Skeletal muscle satellite cell (primary cell): ENCODE data around the gene TAL1.

Experiments
- H3K27me3 ChIP-seq: 2 replicates; pipeline ENCODE4 v1.7.0; 2013; ENCODE audit warnings: low read length; ENCODE audit not compliant: control insufficient read depth, insufficient read depth
- H3K36me3 ChIP-seq: 2 replicates; pipeline ENCODE4 v1.7.0; 2013; ENCODE audit warnings: mild to moderate bottlenecking, control low read depth, low read length; ENCODE audit not compliant: insufficient read depth
- H3K4me1 ChIP-seq: 2 replicates; pipeline ENCODE4 v1.7.0; 2013; ENCODE audit warnings: low read length; ENCODE audit not compliant: control insufficient read depth, insufficient read depth
- H3K4me2 ChIP-seq: 2 replicates; pipeline ENCODE4 v1.7.0; 2013; ENCODE audit warnings: mild to moderate bottlenecking, low read length
- H3K4me3 ChIP-seq: 2 replicates; pipeline ENCODE4 v1.7.0; 2013; ENCODE audit warnings: low read length
- H3K9ac ChIP-seq: 2 replicates; pipeline ENCODE4 v1.7.0; 2013; ENCODE audit warnings: mild to moderate bottlenecking, low read depth, low read length, moderate library complexity
- H3K9me3 ChIP-seq: replicated peaks from 2 replicates; pipeline ENCODE4 v1.7.0; 2013; ENCODE audit warnings: mild to moderate bottlenecking, control low read depth, low read length

Gene TAL1

DNA sequence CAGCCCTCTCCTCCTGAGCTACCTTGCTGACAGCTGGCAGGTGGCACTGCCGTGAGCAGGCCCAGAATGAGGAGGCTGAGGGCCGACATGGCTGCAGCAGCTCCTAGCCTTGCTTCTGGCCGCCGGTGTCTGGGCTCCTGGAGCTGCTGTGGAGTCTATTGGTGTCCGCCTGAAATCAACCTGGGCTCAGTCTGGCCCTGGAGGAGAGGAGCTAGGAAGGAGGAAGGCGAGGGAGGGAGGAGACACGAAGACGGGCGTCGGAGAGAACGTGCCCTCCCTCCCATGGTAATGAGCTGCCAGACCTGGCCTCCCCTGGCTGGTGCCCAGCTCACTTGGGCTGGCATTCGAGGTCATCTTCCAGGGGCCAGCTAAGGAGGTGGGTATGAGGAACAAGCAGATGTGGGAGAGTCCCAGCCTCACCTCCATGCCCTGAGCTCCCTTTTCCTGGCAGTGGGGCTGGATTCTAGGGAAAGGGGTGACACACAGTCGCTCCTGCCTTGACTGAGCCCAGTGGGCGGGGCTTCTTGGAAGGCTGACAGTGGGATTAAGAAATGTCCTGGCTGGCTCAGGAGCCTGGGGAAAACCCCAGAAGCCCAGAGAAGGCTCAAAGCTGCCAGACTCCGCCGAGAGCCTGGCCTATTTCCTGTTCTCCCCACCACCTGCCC lies 42.0 kb downstream of the TAL1 start, which contains the start of gene PDZK1IP1:
Gene PDZK1IP1, minus strand, starts transcription at position 193 of the 665 bp plus-strand sequence. Its CDS starts 104 bp downstream, at position 89.
- Histone ChIP-seq H3K4me2 (no peak within 1 kb of the TSS), H3K9me3 (no peaks in the 10 kb centered on the region), H3K27me3 (peaks cover 14% of the 10 kb centered on the region), H3K9ac (no peak within 1 kb of the TSS), H3K4me3 (no peak within 1 kb of the TSS), H3K36me3 (no peaks in the 10 kb centered on the region), H3K4me1 (peaks cover 10% of the 10 kb centered on the region)

DNA sequence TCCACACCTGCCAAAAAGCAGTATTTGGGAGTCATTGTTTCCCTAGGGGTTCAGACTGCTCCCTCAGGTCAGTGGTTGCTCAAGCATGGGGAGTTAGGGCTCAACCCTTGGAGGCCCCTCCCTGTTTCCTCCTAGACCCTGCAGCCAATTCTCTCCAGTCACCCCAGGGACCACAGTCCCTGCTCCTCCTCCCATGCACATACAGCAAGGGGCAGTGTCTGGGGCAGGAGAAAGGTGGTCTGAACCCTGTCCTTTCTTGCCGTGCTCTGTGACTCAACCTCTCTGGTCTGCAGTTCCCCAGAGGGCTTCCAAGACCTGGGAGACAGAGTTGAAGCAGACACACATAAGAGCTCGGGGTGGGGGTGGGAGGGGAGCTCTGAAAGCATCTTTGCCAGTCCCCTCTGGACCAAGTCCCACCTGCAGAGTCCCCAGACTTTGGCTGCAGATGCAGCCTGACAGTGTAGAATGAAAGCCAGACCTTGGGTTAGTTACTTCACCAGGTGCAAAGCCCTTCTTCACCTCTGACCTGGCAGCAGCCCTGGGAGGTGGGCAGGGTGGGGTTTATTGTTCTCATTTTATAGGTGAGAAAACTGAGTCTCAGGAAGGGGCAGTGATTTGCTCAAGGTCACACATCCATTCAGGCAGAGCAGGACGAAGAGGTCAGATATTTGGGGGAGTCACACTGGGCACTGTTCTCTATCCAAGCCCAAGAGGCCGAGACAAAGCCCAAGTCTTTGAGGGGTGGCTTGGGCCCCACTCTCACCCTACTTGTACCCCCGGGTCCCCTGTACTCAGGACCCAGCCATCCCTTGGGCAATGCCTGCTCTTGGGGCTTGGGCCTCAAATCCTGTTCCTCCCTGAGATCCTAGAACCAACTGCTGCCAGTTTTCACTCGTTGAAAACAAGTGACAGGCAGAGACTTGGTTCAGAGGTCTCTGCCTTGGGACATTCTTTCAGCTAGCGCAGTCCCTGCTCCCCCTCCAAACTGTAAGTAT lies 42.9 kb downstream of the TAL1 start:
- H3K27me3 ChIP-seq = peaks cover 6% of the 10 kb centered on the region
- no peak overlapping the region for H3K4me3 ChIP-seq
- H3K4me1 ChIP-seq = peaks cover 10% of the 10 kb centered on the region
- H3K9me3 ChIP-seq = no peaks in the 10 kb centered on the region
- no peak overlapping the region for H3K4me2 ChIP-seq
- H3K9ac ChIP-seq = no peak overlapping the region
- no peaks in the 10 kb centered on the region for H3K36me3 ChIP-seq

DNA sequence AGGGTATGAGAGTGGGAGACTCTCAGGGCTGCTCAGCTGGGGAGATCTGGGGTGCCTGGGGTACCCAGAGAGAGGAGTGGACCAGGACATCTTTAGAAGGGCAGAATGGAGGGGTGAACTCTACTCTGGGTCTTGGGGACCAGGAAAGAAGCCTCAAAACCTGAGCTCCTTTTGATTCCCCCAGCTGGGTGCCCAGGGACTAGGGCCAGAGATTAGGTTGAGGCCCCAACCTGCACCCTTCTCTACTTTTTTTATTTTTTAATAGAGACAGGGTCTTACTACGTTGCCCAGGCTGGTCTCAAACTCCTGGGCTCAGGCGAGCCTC lies 44.1 kb downstream of the TAL1 start:
- Histone ChIP-seq H3K4me1 (peaks cover 10% of the 10 kb centered on the region), H3K36me3 (no peaks in the 10 kb centered on the region), H3K9me3 (no peaks in the 10 kb centered on the region), H3K4me2 (no peak overlapping the region), H3K9ac (no peak overlapping the region), H3K4me3 (no peak overlapping the region), H3K27me3 (peaks cover under 1% of the 10 kb centered on the region)

DNA sequence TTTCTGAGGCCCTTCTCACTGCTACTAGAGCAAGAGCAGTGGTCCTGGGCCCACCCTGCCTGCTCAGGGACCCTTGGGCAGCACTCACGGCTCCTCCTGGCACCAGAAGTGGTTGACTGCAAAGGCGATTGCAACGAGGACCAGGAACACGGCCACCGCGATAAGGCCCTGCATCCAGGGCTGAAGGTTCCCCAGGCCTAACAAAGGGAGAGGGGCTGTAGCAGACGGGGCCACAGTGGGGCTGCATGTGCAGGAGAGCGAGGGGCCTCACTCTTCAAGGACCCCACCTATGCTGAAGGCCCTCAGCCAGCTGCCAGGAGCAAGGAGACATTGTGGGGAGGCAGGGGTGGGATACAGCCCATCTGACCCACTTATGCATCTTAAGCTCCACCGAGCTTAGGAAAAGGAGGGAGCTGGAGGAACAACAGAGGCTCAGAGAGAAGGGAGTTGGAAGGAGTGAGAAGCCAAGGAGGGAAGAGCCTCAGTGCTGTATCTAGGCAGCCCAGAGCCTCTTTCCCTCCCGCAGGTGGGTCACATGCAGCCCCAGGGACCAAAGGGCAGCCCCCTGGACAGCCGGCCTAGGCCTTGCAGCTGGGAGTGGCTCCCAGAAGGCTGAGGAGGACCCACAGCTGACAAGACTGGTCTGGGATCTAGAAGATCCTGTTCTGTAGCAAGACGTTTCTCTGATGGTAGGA lies 44.6 kb downstream of the TAL1 start:
- H3K4me1 ChIP-seq = peaks cover 10% of the 10 kb centered on the region
- no peak overlapping the region for H3K4me3 ChIP-seq
- H3K4me2 ChIP-seq = no peak overlapping the region
- peaks cover 6% of the 10 kb centered on the region for H3K27me3 ChIP-seq
- H3K36me3 ChIP-seq = no peaks in the 10 kb centered on the region
- H3K9ac ChIP-seq = no peak overlapping the region
- no peaks in the 10 kb centered on the region for H3K9me3 ChIP-seq

DNA sequence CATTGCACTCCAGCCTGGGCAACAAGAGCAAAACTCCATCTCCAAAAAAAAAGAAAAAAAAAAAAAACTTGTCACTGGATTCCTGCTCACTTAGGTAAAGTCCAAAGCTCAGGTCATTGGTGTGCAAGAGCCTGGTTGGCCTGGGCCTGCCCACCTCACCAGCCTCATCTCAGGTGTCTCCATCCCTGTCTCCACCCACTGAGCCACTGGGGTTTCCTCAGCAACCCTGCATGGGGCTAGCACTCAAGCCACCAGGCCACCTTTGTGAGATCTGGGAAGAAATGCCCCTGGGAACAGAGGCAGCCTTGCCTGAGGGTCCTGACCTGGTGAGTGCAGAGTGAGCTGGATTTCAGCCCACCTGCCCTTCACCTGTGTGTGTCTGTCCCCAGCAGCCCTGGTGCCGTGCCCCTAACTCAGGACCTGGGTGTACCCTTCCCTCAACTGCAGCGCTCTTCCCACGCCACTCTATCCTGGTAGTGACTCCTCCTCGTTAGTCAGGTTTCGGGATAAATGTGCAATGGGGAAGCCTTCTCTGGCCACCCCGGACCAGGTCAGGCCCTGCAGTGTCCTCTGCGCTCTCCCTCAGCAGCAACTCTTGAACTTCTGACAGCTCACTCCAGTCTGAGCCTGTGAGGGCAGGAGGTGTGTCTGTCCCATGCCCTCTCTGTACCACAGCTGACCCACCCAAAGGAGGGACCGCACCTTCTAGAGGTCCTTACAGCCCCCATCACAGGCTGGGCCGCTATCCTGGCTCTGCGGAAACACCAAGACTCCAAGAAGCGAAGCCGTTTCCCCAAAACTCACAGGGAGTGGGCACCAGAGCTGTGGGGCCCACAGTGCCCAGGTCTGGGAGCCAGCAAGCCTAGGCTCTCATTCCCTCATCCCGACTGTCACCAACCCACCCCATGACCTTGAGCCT lies 45.5 kb downstream of the TAL1 start:
- Histone ChIP-seq H3K9me3 (no peaks in the 10 kb centered on the region), H3K36me3 (no peaks in the 10 kb centered on the region), H3K4me1 (peaks cover 10% of the 10 kb centered on the region), H3K27me3 (peaks cover 8% of the 10 kb centered on the region), H3K9ac (no peak overlapping the region), H3K4me3 (no peak overlapping the region), H3K4me2 (no peak overlapping the region)

DNA sequence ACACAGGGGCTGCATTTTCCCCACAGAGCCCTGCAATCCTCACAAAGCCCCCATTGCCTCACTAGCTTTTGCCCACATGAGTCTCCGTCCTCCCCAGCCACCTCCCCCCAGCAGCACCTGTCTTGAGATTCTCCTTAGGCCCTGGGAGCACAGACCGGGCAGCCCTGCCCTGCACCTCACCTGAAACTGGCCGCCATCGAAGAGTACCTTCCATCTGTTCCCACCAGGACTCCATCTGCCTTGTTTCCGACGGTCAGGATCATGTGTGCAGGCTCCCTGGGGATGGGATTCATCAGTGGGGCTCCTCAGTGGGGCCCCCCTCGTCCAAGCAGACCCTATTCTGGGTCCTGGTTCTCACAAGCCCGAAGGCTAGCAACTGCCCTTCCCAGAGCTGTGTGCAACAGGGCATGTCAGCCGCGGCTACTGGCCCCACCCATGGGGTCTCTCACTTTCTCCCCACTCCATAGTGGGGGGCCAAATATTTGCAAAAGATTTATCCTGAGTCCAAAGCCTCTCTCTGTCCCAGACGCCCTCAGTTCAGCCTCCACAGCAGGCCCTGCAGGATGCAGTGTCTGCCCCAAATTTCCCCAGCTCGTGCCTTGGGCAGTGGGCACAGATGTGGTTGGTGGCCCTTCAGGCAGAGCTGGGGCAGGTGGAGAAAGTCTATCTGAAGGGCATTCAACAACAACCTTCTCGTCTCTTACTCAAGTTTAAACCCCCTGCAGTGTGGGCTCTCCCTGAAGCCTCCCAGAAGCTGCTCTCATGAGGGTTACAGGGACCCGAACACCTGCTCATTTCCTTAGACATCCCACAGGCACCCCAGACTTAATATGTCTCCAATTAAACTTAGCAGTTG lies 47.0 kb downstream of the TAL1 start:
- H3K36me3 ChIP-seq = no peaks in the 10 kb centered on the region
- peaks cover 16% of the 10 kb centered on the region for H3K27me3 ChIP-seq
- no peak overlapping the region for H3K4me3 ChIP-seq
- H3K4me1 ChIP-seq = peaks cover 6% of the 10 kb centered on the region
- H3K4me2 ChIP-seq = no peak overlapping the region
- H3K9me3 ChIP-seq = no peaks in the 10 kb centered on the region
- no peak overlapping the region for H3K9ac ChIP-seq

DNA sequence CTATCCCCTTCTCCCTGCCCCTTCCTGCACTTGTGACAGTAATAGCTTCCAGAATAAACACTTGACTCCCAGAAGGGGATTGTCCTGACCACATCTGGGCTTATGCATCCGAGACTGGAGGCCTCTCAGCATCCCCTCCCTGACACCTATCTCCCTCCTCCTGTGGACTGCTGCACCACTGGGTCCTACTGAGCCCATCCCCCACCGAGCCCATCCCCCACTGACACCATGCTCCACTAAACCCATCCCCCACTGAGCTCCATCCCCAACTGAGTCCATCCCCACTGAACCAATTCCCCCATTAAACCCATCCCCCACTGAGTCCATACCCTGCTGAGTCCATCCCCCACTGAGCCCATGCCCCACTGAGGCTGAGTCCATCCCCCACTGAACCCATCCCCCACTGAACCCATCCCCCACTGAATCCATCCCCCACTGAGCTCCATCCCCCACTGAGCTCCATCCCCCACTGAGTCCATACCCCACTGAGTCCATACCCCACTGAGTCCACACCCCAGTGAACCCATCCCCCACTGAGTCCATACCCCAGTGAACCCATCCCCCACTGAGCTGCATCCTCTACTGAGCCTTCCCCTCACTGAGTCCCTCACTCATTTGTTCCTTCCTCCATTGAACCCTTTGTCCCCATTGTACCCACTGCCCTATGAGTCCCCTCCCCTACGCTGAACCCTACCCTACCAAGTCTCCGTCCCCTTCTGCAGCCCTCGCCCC lies 47.8 kb downstream of the TAL1 start:
- Histone ChIP-seq H3K9ac (no peak overlapping the region), H3K4me3 (no peak overlapping the region), H3K9me3 (no peaks in the 10 kb centered on the region), H3K4me1 (peaks cover 9% of the 10 kb centered on the region), H3K4me2 (no peak overlapping the region), H3K27me3 (peaks cover 16% of the 10 kb centered on the region), H3K36me3 (no peaks in the 10 kb centered on the region)

DNA sequence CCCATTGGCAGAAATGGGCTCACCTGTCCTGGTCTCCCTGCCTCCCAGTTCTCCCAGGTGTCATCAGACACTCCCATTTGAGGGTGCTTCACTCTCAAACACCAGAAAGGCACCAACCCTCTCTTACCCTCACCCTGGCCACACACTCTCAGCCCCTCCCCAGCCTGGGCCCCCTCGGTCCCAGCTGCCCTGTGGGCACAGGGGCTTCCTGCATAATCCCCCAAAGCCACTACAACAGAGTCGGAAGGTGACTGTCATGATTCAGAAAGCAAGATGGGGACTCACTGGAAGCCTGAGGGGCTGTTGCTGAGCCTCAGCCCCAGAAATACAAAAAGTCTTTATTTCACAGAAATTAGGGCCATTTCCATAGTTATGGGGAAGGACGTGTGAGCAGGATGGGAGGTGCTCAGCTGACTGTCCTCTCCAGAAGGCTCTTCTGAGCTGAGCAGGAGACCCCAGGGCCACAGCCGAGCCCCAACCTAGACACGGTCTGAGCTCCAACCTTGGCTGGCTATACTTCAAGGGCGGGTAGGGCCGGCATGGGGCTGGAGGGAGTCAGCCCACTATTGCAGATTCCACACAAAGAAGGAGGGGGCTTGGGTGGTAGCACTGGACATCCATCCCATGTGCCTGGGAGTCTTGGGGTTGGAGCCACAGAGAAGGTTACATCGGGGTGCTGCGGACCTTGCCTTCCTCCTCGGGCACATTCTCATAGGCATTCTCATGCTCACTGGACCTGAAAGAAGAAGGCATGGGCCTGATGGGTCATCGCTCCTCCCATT lies 48.5 kb downstream of the TAL1 start:
- H3K4me1 ChIP-seq = peaks cover 9% of the 10 kb centered on the region
- H3K27me3 ChIP-seq = peaks cover 16% of the 10 kb centered on the region
- H3K9me3 ChIP-seq = no peaks in the 10 kb centered on the region
- H3K4me3 ChIP-seq = no peak overlapping the region
- no peaks in the 10 kb centered on the region for H3K36me3 ChIP-seq
- H3K4me2 ChIP-seq = no peak overlapping the region
- H3K9ac ChIP-seq = no peak overlapping the region

DNA sequence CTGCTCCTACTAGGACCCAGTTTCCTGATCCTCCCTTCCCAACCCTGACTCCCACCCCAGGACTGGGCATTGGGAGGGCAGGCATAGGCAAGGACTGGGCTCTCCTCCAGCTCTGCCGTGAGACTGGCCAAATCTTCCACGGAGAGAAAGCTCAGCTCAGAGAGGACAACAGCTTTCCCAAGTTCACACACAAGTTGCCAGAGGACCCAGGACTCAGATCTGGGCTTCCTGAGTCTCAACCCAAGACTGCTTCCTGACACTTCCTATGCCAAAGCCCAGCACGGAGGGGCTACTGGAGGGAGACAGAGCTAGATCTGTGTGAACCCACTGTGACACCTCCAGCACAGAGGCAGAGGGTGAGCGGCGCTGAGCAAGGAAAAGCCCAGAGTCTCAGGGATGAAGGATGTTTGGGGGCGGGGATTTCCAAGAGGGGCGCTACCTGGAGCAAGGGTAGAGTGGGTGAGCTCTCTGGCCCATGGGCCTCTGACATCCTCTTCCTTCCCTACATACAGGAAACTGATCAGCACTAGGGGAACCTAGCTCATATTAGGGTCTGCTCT lies 49.3 kb downstream of the TAL1 start:
- Histone ChIP-seq H3K4me2 (no peak overlapping the region), H3K4me1 (peaks cover 9% of the 10 kb centered on the region), H3K27me3 (peaks cover 16% of the 10 kb centered on the region), H3K4me3 (no peak overlapping the region), H3K9ac (no peak overlapping the region), H3K36me3 (no peaks in the 10 kb centered on the region), H3K9me3 (no peaks in the 10 kb centered on the region)
